Parathyroid adenoma (tissue), 2 donors: ENCODE results near the gene PPFIA4.
A peak's percentile ranks its signal among the peaks of the same experiment; 100 is the strongest.

Experiments
- H2AFZ ChIP-seq: fragments of 300-600 bp; sonication (generic); one replicate; pipeline ENCODE4 v1.7.0; 2017; ENCODE audit warnings: antibody characterized with exemption, mild to moderate bottlenecking
- H3K27ac ChIP-seq: fragments of 300-600 bp; sonication (generic); one replicate; pipeline ENCODE4 v1.7.0; 2017
- H3K27me3 ChIP-seq: fragments of 300-600 bp; sonication (generic); one replicate; pipeline ENCODE4 v1.7.0; 2017; ENCODE audit warnings: low read length; ENCODE audit not compliant: control insufficient read depth, insufficient read depth
- H3K36me3 ChIP-seq: fragments of 300-600 bp; sonication (generic); one replicate; pipeline ENCODE4 v1.7.0; 2017; ENCODE audit warnings: low read length; ENCODE audit not compliant: control insufficient read depth, insufficient read depth
- H3K4me1 ChIP-seq: fragments of 300-600 bp; sonication (generic); one replicate; pipeline ENCODE4 v1.7.0; 2017; ENCODE audit warnings: control low read depth
- H3K4me2 ChIP-seq: fragments of 300-600 bp; sonication (generic); one replicate; pipeline ENCODE4 v1.7.0; 2017; ENCODE audit warnings: low read length
- H3K4me3 ChIP-seq: fragments of 300-600 bp; sonication (generic); one replicate; pipeline ENCODE4 v1.7.0; 2017; ENCODE audit warnings: low read depth, low read length
- H3K79me2 ChIP-seq: fragments of 300-600 bp; sonication (generic); one replicate; pipeline ENCODE4 v1.7.0; 2017; ENCODE audit warnings: control low read depth
- H3K9ac ChIP-seq: fragments of 300-600 bp; sonication (generic); one replicate; pipeline ENCODE4 v1.7.0; 2017; ENCODE audit warnings: mild to moderate bottlenecking
- H3K9me3 ChIP-seq: fragments of 300-600 bp; sonication (generic); one replicate; pipeline ENCODE4 v1.7.0; 2017; ENCODE audit warnings: low read length; ENCODE audit not compliant: control insufficient read depth
- TF ChIP-seq, protein P1 (sequence below): fragments of 300-600 bp; sonication (generic); IDR thresholded peaks from one replicate; pipeline ENCODE4 v1.7.0; 2017; ENCODE audit warnings: antibody characterized with exemption, mild to moderate bottlenecking
- donor health status: primary hyperparathyroidism.

Gene PPFIA4

DNA sequence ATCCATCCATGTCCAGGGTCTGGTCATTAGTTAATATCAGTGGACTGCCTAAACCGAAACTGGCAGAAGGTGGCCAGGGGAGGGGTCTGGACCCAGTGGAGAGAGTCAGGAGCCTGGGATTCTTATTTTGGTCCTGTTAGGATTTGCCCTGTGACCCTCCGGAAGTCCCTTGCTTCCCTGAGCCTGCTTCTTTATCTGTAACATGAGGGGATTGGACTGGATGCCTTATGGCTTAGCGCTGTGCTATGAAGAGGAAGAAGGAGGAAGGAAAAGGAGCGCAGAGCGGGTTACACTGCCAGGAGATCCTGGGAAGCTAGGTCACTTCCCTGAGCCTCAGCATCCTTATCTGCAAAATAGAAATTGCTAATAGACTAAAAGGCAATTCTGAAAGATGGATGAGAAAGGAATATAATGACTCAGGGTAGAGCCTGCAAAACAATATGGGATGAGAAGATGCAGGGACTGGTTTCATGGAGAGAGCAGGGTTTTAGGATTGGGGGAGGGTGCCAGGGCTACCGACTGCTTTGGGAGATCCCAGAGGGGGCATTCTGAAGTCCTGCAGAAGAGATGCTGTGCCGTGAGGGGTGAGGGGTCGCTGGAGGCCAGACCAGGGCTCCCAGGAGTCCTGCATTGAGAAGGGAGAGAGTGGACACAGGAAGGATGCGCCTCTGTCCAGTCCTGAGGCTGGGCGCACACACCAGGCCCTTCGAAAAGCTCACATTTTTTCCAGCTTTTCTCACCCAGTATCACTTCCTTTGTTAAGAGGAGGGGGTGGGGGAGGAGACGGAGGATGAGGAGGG lies 100.8 kb downstream of the PPFIA4 start:
- Histone ChIP-seq H3K27me3 (no peaks in the 10 kb centered on the region), H3K9ac (no peak overlapping the region), H3K4me3 (peak overlapping the region; percentile 68), H3K36me3 (no peaks in the 10 kb centered on the region), H3K27ac (no peak overlapping the region), H3K79me2 (no peaks in the 10 kb centered on the region), H3K4me2 (peak overlapping the region; percentile 85), H3K9me3 (no peaks in the 10 kb centered on the region), H3K4me1 (peaks cover 13% of the 10 kb centered on the region), H2AFZ (peak overlapping the region; percentile 89)
- TF ChIP-seq, protein P1, sequence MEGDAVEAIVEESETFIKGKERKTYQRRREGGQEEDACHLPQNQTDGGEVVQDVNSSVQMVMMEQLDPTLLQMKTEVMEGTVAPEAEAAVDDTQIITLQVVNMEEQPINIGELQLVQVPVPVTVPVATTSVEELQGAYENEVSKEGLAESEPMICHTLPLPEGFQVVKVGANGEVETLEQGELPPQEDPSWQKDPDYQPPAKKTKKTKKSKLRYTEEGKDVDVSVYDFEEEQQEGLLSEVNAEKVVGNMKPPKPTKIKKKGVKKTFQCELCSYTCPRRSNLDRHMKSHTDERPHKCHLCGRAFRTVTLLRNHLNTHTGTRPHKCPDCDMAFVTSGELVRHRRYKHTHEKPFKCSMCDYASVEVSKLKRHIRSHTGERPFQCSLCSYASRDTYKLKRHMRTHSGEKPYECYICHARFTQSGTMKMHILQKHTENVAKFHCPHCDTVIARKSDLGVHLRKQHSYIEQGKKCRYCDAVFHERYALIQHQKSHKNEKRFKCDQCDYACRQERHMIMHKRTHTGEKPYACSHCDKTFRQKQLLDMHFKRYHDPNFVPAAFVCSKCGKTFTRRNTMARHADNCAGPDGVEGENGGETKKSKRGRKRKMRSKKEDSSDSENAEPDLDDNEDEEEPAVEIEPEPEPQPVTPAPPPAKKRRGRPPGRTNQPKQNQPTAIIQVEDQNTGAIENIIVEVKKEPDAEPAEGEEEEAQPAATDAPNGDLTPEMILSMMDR: no peak

DNA sequence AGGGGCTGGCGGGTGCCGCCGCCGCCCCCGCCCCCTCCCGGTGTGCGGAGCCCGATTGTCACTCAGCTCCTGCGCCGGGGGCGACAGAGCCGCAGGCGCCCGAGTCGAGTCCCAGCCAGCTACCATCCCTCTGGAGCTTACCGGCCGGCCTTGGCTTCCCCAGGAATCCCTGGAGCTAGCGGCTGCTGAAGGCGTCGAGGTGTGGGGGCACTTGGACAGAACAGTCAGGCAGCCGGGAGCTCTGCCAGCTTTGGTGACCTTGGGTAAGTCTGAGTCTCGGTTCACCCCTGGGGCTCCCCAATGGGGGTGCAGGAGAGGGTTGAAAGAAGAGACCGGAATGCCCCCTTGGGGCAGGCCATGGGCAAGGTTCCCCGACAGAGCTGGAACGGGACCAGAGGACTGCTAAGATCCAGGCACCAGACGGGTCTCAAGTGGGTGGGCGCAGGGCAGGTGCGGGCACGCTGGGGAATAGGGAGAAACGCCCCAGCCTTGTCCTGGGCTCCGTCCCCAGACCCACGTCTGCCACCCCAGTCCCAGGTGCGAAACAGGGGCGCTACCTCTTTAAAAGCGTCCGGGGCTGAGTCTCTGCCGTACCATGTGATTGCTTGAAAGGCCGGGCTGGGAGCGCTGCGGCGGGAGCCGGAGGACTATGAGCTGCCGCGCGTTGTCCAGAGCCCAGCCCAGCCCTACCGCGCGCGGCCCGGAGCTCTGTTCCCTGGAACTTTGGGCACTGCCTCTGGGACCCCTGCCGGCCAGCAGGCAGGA lies 101.6 kb downstream of the PPFIA4 start, which contains the start of gene ADORA1:
Gene ADORA1, plus strand, starts transcription at position 61 of the 765 bp plus-strand sequence. CDS start 1,116 bp downstream, outside the sequence.
- Histone ChIP-seq H3K36me3 (no peaks in the 10 kb centered on the region), H3K9ac (no peak within 1 kb of the TSS), H3K4me1 (peaks cover 13% of the 10 kb centered on the region), H3K4me3 (peak within 1 kb of the TSS; percentile 68), H3K27me3 (no peaks in the 10 kb centered on the region), H2AFZ (peak within 1 kb of the TSS; percentile 89), H3K79me2 (no peaks in the 10 kb centered on the region), H3K27ac (peak within 1 kb of the TSS; percentile 36), H3K9me3 (no peaks in the 10 kb centered on the region), H3K4me2 (peak within 1 kb of the TSS; percentile 85)
- TF ChIP-seq, protein P1: no peak

DNA sequence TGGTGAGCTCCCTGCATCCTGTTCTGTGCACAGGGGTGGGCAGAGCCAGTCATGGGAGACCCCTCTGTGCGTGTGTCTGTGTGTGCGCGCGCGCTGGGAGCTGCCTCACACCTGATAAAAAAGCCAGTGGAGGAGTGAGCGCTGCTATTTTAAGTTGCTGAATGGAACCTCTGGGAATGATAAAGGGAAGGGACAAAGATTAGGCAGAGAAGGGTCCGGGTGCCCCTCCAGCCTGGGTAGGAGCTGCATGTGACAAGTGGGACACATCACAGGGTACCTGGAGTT lies 102.1 kb downstream of the PPFIA4 start:
- H3K4me3 ChIP-seq: peak overlapping the region; percentile 68
- no peaks in the 10 kb centered on the region for H3K9me3 ChIP-seq
- H3K79me2 ChIP-seq: no peaks in the 10 kb centered on the region
- H3K9ac ChIP-seq: no peak overlapping the region
- H3K27ac ChIP-seq: peak overlapping the region; percentile 36
- H3K4me1 ChIP-seq: peaks cover 13% of the 10 kb centered on the region
- peak overlapping the region; percentile 89 for H2AFZ ChIP-seq
- H3K27me3 ChIP-seq: no peaks in the 10 kb centered on the region
- TF ChIP-seq, protein P1: no peak
- no peaks in the 10 kb centered on the region for H3K36me3 ChIP-seq
- H3K4me2 ChIP-seq: peak overlapping the region; percentile 85
